Lower leg skin (tissue), 4 donors: ENCODE data around the gene PDLIM5. TPM values are rescaled to one million over a fixed set of nuclear protein-coding genes. Genes with fewer than 3 reads are reported as not detected.

Experiments used
- DNase-seq, 2 donors: peaks; one replicate each; pipeline ENCODE4 v3.0.0-alpha.2; 2019; ENCODE audit warnings: low spot score in 2 of 2
- H3K4me3 ChIP-seq: fragments of 200-600 bp; sonication (generic); 2 replicates; pipeline ENCODE4 v1.5.1; 2017; ENCODE audit warnings: mild to moderate bottlenecking, low read depth; ENCODE audit not compliant: poor library complexity, severe bottlenecking
- CTCF ChIP-seq, 3 donors: fragments of 450-650 bp; IDR thresholded peaks; one replicate each; pipeline ENCODE4 v1.5.1; 2016; ENCODE audit warnings: antibody characterized with exemption in 3 of 3, mild to moderate bottlenecking in 3 of 3, moderate library complexity in 2 of 3
- POLR2A ChIP-seq, 2 donors: fragments of 450-650 bp; IDR thresholded peaks; one replicate each; pipeline ENCODE4 v1.6.1; 2016 to 2017; ENCODE audit warnings: antibody characterized with exemption in 2 of 2, mild to moderate bottlenecking in 1 of 2, moderate library complexity in 1 of 2
- WGBS, 2 donors: methylation state at CpG; one replicate each; pipeline ENCODE4 v1.1.5; 2018; 5-methylcytosine and 5-hydroxymethylcytosine counted together
- intact Hi-C: fragments of 100-400 bp; cut with DNase I; formaldehyde crosslinking; loops from one replicate; pipeline ENCODE4 v1.15.0; 2023; ENCODE audit warnings: low total_unique reads
- total RNA-seq, 4 donors: library from RNA; depleted of rRNA; stranded (reverse); fragments of >200 nt; gene quantifications; one replicate each; pipeline ENCODE4 v1.1.0, GENCODE V29; 2016

PDLIM5 gene
- total RNA-seq, 4 donors from 2014 or later, result 65.8 to 81.4 (median 72.0) TPM

- DNase-seq, result no peak
- WGBS, 2 donors, result 93 to 95% methylated on average over 6 of the region's 6 CpGs
- intact Hi-C loops, result no loop called here
- no peak overlapping the region for H3K4me3 ChIP-seq
- TF ChIP-seq CTCF (IDR thresholded peaks at IDR 0.05), result no peak
- no peak for TF ChIP-seq POLR2A (IDR thresholded peaks at IDR 0.05)
Measured at GRCh38 chr4:94610145-94610544, 158.4 kb downstream of the PDLIM5 start.

GRCh38 chr4:94613248-94613647 is 161.5 kb downstream of the PDLIM5 start:
- H3K4me3 ChIP-seq, result no peak overlapping the region
- TF ChIP-seq CTCF (IDR thresholded peaks at IDR 0.05) (no peak), POLR2A (IDR thresholded peaks at IDR 0.05) (no peak)
- DNase-seq, result no peak
- intact Hi-C loops, result no loop called here
- WGBS, 2 donors, result 82 to 83% methylated on average over 1 of the region's 1 CpG

- no peak for TF ChIP-seq CTCF (IDR thresholded peaks at IDR 0.05)
- no peak for TF ChIP-seq POLR2A (IDR thresholded peaks at IDR 0.05)
- H3K4me3 ChIP-seq, result no peak overlapping the region
- WGBS, 2 donors, result 84 to 92% methylated on average over 4 of the region's 4 CpGs
- intact Hi-C loops, result no loop called here
- DNase-seq, result no peak
Measured at GRCh38 chr4:94615451-94615850, 163.7 kb downstream of the PDLIM5 start.

- no peak overlapping the region for H3K4me3 ChIP-seq
- TF ChIP-seq POLR2A (IDR thresholded peaks at IDR 0.05) (no peak), CTCF (IDR thresholded peaks at IDR 0.05) (no peak)
- intact Hi-C loops, result no loop called here
- WGBS, 2 donors, result 24 to 28% methylated on average over 6 of the region's 6 CpGs
- DNase-seq, result no peak
Measured at GRCh38 chr4:94621491-94622080, 169.8 kb downstream of the PDLIM5 start.

- WGBS, 2 donors, result 53 to 60% methylated on average over 3 of the region's 3 CpGs
- intact Hi-C loops, result no loop called here
- no peak for DNase-seq
- TF ChIP-seq POLR2A (IDR thresholded peaks at IDR 0.05) (no peak), CTCF (IDR thresholded peaks at IDR 0.05) (no peak)
- no peak overlapping the region for H3K4me3 ChIP-seq
Measured at GRCh38 chr4:94623126-94623911, 171.6 kb downstream of the PDLIM5 start.
